Measurements from ENCODE around the gene NOL7. TPM values are rescaled to one million over a fixed set of nuclear protein-coding genes. Genes with fewer than 3 reads are reported as not detected.

NOL7 gene
- total RNA-seq, 2 experiments from 2014 or later: 65.5 to 67.6 TPM

GRCh38 chr6:13575377-13575775, 39.8 kb upstream of the NOL7 start:
- no peak for ATAC-seq (ENCODE audit: poor library complexity)
- CTCF ChIA-PET: interaction anchor here (0.6 to 3.3 kb wide), 28 partner anchors 9 to 246 kb away, joined by 3 to 59 read pairs (median 4); partner anchors contain the start of genes MCUR1, NOL7, RANBP9 and TBC1D7
- no peaks in the 10 kb centered on the region for H3K27me3 Mint-ChIP-seq
- no peaks in the 10 kb centered on the region for H3K9me3 Mint-ChIP-seq
- peak overlapping the region; percentile 98 for H3K4me3 Mint-ChIP-seq
- peak in 4 of 14 experiments; percentile 61 to 79 (median 66) for DNase-seq
- H3K36me3 Mint-ChIP-seq (ENCODE audit: low read depth): peaks cover 26% of the 10 kb centered on the region
- H3K27me3 ChIP-seq (ENCODE audit: control insufficient read depth in 1 of 2, insufficient read depth in 2 of 2, low read length in 2 of 2): no peaks in the 10 kb centered on the region
- peak overlapping the region; percentile 97 for H3K4me3 ChIP-seq (ENCODE audit: low read length)
- intact Hi-C loops (cut with DNase I, micrococcal nuclease): loop anchor here (1.0 to 10.0 kb wide), 8 partner anchors 39 to 1669 kb away; partner anchors contain the start of genes MCUR1 (in 1 of the 2), NOL7 (in 1 of the 2) and TBC1D7 (in 1 of the 2)
- no peaks in the 10 kb centered on the region for H3K9me3 ChIP-seq (ENCODE audit: control insufficient read depth in 1 of 2, insufficient read depth in 1 of 2, low read length in 2 of 2)
- H3K36me3 ChIP-seq (ENCODE audit: insufficient read depth, low read length): peaks cover 8% of the 10 kb centered on the region
- peak; percentile 89 for TF ChIP-seq CTCF (IDR thresholded peaks at IDR 0.05)
- POLR2A ChIA-PET: interaction anchor here (0.6 to 2.7 kb wide), 23 partner anchors 24 to 1670 kb away, joined by 3 to 102 read pairs (median 4); partner anchors contain the start of genes GFOD1, JARID2, MCUR1 and NOL7
- H3K4me1 Mint-ChIP-seq (ENCODE audit: low read depth): peaks cover 34% of the 10 kb centered on the region
- H3K27ac Mint-ChIP-seq: peak overlapping the region; percentile 99
- peaks cover 14% of the 10 kb centered on the region for H3K4me1 ChIP-seq (ENCODE audit: insufficient read depth, low read length)
- peak overlapping the region; percentile 82 to 86 for H3K27ac ChIP-seq (ENCODE audit: low read depth in 1 of 2, low read length in 2 of 2)

GRCh38 chr6:13576017-13576416, 39.1 kb upstream of the NOL7 start:
- no peak for ATAC-seq (ENCODE audit: poor library complexity)
- ChIA-PET CTCF (interaction anchor here (1.0 to 3.3 kb wide), 8 partner anchors 8 to 242 kb away, joined by 4 to 59 read pairs (median 7); partner anchors contain the start of genes NOL7 and RANBP9), POLR2A (interaction anchor here (1.5 to 2.7 kb wide), 3 partner anchors 39 to 248 kb away, joined by 3 to 102 read pairs (median 27); partner anchors contain the start of genes NOL7 and TBC1D7)
- DNase-seq: no peak
- peaks cover 34% of the 10 kb centered on the region for H3K4me1 Mint-ChIP-seq (ENCODE audit: low read depth)
- peak overlapping the region; percentile 99 for H3K27ac Mint-ChIP-seq
- H3K36me3 ChIP-seq (ENCODE audit: insufficient read depth, low read length): peaks cover 8% of the 10 kb centered on the region
- peaks cover 32% of the 10 kb centered on the region for H3K36me3 Mint-ChIP-seq (ENCODE audit: low read depth)
- no peaks in the 10 kb centered on the region for H3K9me3 ChIP-seq (ENCODE audit: control insufficient read depth in 1 of 2, insufficient read depth in 1 of 2, low read length in 2 of 2)
- no peak overlapping the region for H3K4me3 ChIP-seq (ENCODE audit: low read length)
- no peaks in the 10 kb centered on the region for H3K27me3 ChIP-seq (ENCODE audit: control insufficient read depth in 1 of 2, insufficient read depth in 2 of 2, low read length in 2 of 2)
- intact Hi-C loops (cut with DNase I, micrococcal nuclease): loop anchor here in 1 of 2 experiments (5.0 to 10.0 kb wide), 2 partner anchors 236 to 241 kb away; partner anchors contain the start of gene MCUR1
- H3K4me1 ChIP-seq (ENCODE audit: insufficient read depth, low read length): peaks cover 14% of the 10 kb centered on the region
- no peak for TF ChIP-seq CTCF (IDR thresholded peaks at IDR 0.05)
- H3K4me3 Mint-ChIP-seq: peak overlapping the region; percentile 77
- H3K27ac ChIP-seq (ENCODE audit: low read depth in 1 of 2, low read length in 2 of 2): no peak overlapping the region
- H3K9me3 Mint-ChIP-seq: no peaks in the 10 kb centered on the region
- no peaks in the 10 kb centered on the region for H3K27me3 Mint-ChIP-seq

GRCh38 chr6:13577926-13578325, 37.2 kb upstream of the NOL7 start:
- ATAC-seq (ENCODE audit: poor library complexity) (no peak), DNase-seq (no peak)
- intact Hi-C loops (cut with DNase I, micrococcal nuclease): loop anchor here in 1 of 2 experiments (5.0 to 10.0 kb wide), 2 partner anchors 234 to 243 kb away; partner anchors contain the start of gene MCUR1
- H3K27ac Mint-ChIP-seq: no peak overlapping the region
- no peaks in the 10 kb centered on the region for H3K9me3 ChIP-seq (ENCODE audit: control insufficient read depth in 1 of 2, insufficient read depth in 1 of 2, low read length in 2 of 2)
- no peak overlapping the region for H3K4me3 Mint-ChIP-seq
- H3K4me3 ChIP-seq (ENCODE audit: low read length): no peak overlapping the region
- no peak for TF ChIP-seq CTCF (IDR thresholded peaks at IDR 0.05)
- no peaks in the 10 kb centered on the region for H3K27me3 Mint-ChIP-seq
- H3K36me3 Mint-ChIP-seq (ENCODE audit: low read depth): peaks cover 44% of the 10 kb centered on the region
- peaks cover 34% of the 10 kb centered on the region for H3K4me1 Mint-ChIP-seq (ENCODE audit: low read depth)
- peaks cover 8% of the 10 kb centered on the region for H3K36me3 ChIP-seq (ENCODE audit: insufficient read depth, low read length)
- H3K9me3 Mint-ChIP-seq: no peaks in the 10 kb centered on the region
- CTCF ChIA-PET: no interaction called here
- no peaks in the 10 kb centered on the region for H3K27me3 ChIP-seq (ENCODE audit: control insufficient read depth in 1 of 2, insufficient read depth in 2 of 2, low read length in 2 of 2)
- peaks cover 14% of the 10 kb centered on the region for H3K4me1 ChIP-seq (ENCODE audit: insufficient read depth, low read length)
- POLR2A ChIA-PET: no interaction called here
- H3K27ac ChIP-seq (ENCODE audit: low read depth in 1 of 2, low read length in 2 of 2): no peak overlapping the region
